Measurements from ENCODE around the gene SERINC2.

GRCh38 chr1:31442648-31442994, 29.6 kb downstream of the SERINC2 start:
- TF ChIP-seq CTCF (IDR thresholded peaks at IDR 0.05) (no peak), EP300 (IDR thresholded peaks at IDR 0.05) (no peak), POLR2AphosphoS5 (IDR thresholded peaks at IDR 0.05) (no peak), POLR2A (IDR thresholded peaks at IDR 0.05) (no peak)
